Large intestine (tissue), 3 donors: ENCODE data around the gene DIP2C. TPM values are rescaled to one million over a fixed set of nuclear protein-coding genes. Genes with fewer than 3 reads are reported as not detected.
"Not testable (repeated sequence)": the region's sequence is repeated elsewhere in the genome, so short reads cannot be mapped to it uniquely, and the experiment has no call there.

ENCODE experiments used
- DNase-seq, 2 donors: peaks; one replicate each; pipeline versions ENCODE4 v3.0.0 to v3.0.0-alpha.2; 2013
- H3K27ac ChIP-seq: one replicate; pipeline ENCODE4 v1.5.1; 2013; ENCODE audit warnings: low read length
- H3K27me3 ChIP-seq: 2 replicates; pipeline ENCODE4 v1.6.1; 2013; ENCODE audit warnings: low read length; ENCODE audit not compliant: control insufficient read depth, insufficient read depth
- H3K36me3 ChIP-seq: 2 replicates; pipeline ENCODE4 v1.6.1; 2013; ENCODE audit warnings: low read length; ENCODE audit not compliant: control insufficient read depth, insufficient read depth
- H3K4me1 ChIP-seq: one replicate; pipeline ENCODE4 v1.6.1; 2013; ENCODE audit warnings: low read length; ENCODE audit not compliant: control insufficient read depth, insufficient read depth
- H3K4me3 ChIP-seq: one replicate; pipeline ENCODE4 v1.5.1; 2013; ENCODE audit warnings: low read length
- H3K9me3 ChIP-seq: one replicate; pipeline ENCODE4 v1.6.1; 2013; ENCODE audit warnings: mild to moderate bottlenecking, low read depth, low read length, moderate library complexity; ENCODE audit not compliant: control insufficient read depth
- WGBS: methylation state at CpG from one replicate; pipeline ENCODE4 v1.1.5; 2013; ENCODE audit warnings: low lambda C conversion rate; ENCODE audit not compliant: insufficient coverage; 5-methylcytosine and 5-hydroxymethylcytosine counted together
- polyA plus RNA-seq: library from polyadenylated mRNA; unstranded; fragments of 120-200 nt; gene quantifications from one replicate; pipeline ENCODE4 v1.2.1, GENCODE V29; 2013

The DIP2C gene
- polyA plus RNA-seq, 1 donor = 16.5 TPM

DNA sequence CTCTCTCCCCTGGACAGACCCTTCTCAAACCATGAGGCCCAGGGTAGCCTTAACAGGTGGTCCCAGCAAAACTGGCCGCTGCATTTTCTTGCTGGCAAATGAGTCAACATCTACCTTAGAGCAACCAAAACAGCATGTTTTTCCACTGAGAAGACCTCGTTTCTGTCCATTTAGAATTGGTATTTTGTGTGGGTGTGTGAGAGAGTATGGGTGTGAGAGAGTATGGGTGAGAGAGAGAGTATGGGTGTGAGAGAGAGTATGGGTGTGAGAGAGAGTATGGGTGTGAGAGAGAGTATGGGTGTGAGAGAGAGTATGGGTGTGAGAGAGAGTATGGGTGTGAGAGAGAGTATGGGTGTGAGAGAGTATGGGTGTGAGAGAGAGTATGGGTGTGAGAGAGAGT, 157.1 kb downstream of the DIP2C start:
- not testable (repeated sequence) for H3K36me3 ChIP-seq, H3K27me3 ChIP-seq, DNase-seq, H3K4me3 ChIP-seq, H3K4me1 ChIP-seq, H3K9me3 ChIP-seq, H3K27ac ChIP-seq
- WGBS = 100% methylated on average over 1 of the region's 2 CpGs

GRCh38 chr10:531541-531940, 157.9 kb downstream of the DIP2C start:
- Histone ChIP-seq H3K4me1 (no peaks in the 10 kb centered on the region), H3K9me3 (no peaks in the 10 kb centered on the region), H3K27ac (no peak overlapping the region), H3K36me3 (no peaks in the 10 kb centered on the region), H3K27me3 (no peaks in the 10 kb centered on the region), H3K4me3 (no peak overlapping the region)
- DNase-seq = no peak
- 93% methylated on average over 3 of the region's 18 CpGs for WGBS

- no peak for DNase-seq
- Histone ChIP-seq H3K27me3 (no peaks in the 10 kb centered on the region), H3K36me3 (no peaks in the 10 kb centered on the region), H3K4me3 (no peak overlapping the region), H3K4me1 (no peaks in the 10 kb centered on the region), H3K9me3 (no peaks in the 10 kb centered on the region), H3K27ac (no peak overlapping the region)
- WGBS = no CpG with 5 or more reads among the region's 16 CpGs
These were observed 158.8 kb downstream of the DIP2C start for GRCh38 chr10:530717-531116.

DNA sequence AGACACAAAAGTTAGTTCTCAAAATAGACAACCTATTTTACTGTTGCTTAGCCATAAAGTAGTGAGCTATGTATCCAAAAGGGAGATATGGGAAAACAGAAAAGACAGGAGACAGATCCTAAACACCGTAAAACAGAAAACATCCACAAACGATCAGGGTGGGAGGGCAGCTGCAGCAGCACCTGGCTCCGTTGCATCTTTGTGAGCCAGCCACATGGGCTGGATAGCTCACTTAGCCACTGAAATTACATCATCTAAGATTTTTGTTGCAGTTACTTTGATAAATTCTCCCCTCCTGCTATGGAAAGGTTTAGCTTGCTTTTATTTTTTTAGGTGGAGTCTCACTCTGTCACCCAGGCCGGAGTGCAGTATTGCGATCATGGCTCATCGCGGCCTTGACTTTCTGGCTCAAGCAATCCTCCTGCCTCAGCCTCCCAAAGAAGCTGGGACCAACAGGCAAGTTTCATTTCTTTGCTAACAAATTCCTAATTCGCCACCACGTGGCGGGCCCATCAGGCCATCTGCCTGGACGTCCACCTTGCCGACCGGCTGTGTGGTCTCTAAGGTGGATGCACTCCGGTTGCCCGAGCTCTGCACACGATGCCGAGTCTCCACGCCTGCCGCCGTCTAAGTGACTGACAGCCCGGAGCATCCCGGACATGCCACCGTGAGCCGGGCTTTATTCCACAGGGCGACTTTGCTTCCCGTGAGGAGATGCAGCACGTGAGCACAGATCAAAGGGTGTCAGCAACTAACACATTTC, 159.8 kb downstream of the DIP2C start:
- Histone ChIP-seq H3K36me3 (no peaks in the 10 kb centered on the region), H3K4me1 (no peaks in the 10 kb centered on the region), H3K9me3 (no peaks in the 10 kb centered on the region), H3K4me3 (no peak overlapping the region), H3K27ac (no peak overlapping the region), H3K27me3 (no peaks in the 10 kb centered on the region)
- WGBS = no CpG with 5 or more reads among the region's 27 CpGs
- no peak for DNase-seq

GRCh38 chr10:528173-529165, 161.0 kb downstream of the DIP2C start:
- no peak for DNase-seq
- WGBS = no CpG with 5 or more reads among the region's 37 CpGs
- Histone ChIP-seq H3K9me3 (no peaks in the 10 kb centered on the region), H3K27ac (no peak overlapping the region), H3K36me3 (no peaks in the 10 kb centered on the region), H3K4me1 (no peaks in the 10 kb centered on the region), H3K4me3 (no peak overlapping the region), H3K27me3 (no peaks in the 10 kb centered on the region)

GRCh38 chr10:527416-527815, 162.1 kb downstream of the DIP2C start:
- Histone ChIP-seq H3K9me3 (no peaks in the 10 kb centered on the region), H3K27me3 (no peaks in the 10 kb centered on the region), H3K4me3 (no peak overlapping the region), H3K4me1 (no peaks in the 10 kb centered on the region), H3K36me3 (no peaks in the 10 kb centered on the region), H3K27ac (no peak overlapping the region)
- no CpG with 5 or more reads among the region's 1 CpG for WGBS
- no peak for DNase-seq

DNA sequence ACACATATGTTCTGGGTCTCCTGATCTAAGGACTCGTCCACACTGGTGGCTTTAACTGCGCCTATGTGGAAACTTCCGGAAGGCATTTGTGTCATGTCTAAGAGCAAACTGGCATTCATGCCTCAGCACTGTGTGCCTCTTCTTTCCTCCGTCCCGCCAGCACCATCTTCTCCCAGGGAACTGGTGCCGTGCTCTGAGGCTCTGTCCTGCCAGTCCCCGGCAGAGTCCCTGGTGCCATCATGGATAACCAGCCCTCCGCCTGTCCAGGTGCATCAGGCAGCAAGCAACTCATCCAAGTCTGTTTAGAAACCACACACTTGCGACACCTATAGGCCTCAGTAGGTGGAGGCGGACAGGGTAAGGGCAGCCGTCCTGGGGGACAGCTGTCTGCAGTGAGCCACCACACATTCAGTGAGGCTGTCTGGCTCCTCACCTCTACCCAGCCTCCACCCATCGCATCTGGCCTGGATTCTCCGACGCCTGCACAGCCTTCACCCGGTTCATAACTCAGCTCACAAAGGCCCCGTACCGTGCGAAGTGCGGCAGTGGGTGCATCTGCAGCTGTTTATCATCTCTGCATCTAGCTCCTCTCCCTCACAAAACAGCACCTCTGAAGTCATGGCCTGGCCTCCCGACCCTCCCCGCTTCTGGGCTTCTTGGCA, 162.7 kb downstream of the DIP2C start:
- H3K4me1 ChIP-seq = no peaks in the 10 kb centered on the region
- no peaks in the 10 kb centered on the region for H3K27me3 ChIP-seq
- H3K4me3 ChIP-seq = no peak overlapping the region
- DNase-seq = no peak
- H3K27ac ChIP-seq = no peak overlapping the region
- WGBS = no CpG with 5 or more reads among the region's 21 CpGs
- no peaks in the 10 kb centered on the region for H3K9me3 ChIP-seq
- no peaks in the 10 kb centered on the region for H3K36me3 ChIP-seq

- Histone ChIP-seq H3K4me1 (no peaks in the 10 kb centered on the region), H3K27ac (no peak overlapping the region), H3K9me3 (no peaks in the 10 kb centered on the region), H3K27me3 (no peaks in the 10 kb centered on the region), H3K36me3 (no peaks in the 10 kb centered on the region), H3K4me3 (no peak overlapping the region)
- no peak for DNase-seq
- WGBS = no CpG with 5 or more reads among the region's 17 CpGs
These were observed 163.7 kb downstream of the DIP2C start for GRCh38 chr10:525565-526315.

DNA sequence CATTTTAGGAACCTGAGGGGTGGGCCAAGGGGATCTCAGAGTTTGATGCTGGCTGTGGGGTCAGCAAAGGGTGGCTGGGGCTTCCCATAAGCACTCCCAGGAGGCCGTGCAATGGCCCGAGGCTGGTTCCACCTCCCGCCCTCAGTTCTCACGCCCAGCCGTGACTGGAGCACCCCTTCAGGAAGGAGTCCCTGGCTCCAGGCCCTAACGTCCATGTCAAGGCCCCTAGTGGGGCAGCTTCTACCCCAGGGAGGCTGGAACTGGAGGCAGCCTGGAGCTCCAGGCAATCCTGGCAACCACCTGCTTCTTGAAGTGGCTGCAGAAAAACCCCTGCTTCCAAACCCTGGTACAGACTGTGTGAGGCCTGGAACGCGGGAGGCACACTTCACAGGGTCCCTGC, 165.5 kb downstream of the DIP2C start:
- no peak overlapping the region for H3K27ac ChIP-seq
- no peak overlapping the region for H3K4me3 ChIP-seq
- no CpG with 5 or more reads among the region's 8 CpGs for WGBS
- H3K36me3 ChIP-seq = peaks cover 9% of the 10 kb centered on the region
- no peaks in the 10 kb centered on the region for H3K9me3 ChIP-seq
- no peaks in the 10 kb centered on the region for H3K4me1 ChIP-seq
- DNase-seq = no peak
- H3K27me3 ChIP-seq = no peaks in the 10 kb centered on the region

GRCh38 chr10:522350-522749, 167.1 kb downstream of the DIP2C start:
- H3K9me3 ChIP-seq = no peaks in the 10 kb centered on the region
- H3K27me3 ChIP-seq = no peaks in the 10 kb centered on the region
- no peak overlapping the region for H3K27ac ChIP-seq
- H3K4me1 ChIP-seq = no peaks in the 10 kb centered on the region
- 90% methylated on average over 2 of the region's 13 CpGs for WGBS
- H3K4me3 ChIP-seq = no peak overlapping the region
- peaks cover 9% of the 10 kb centered on the region for H3K36me3 ChIP-seq
- DNase-seq = no peak
